H1 (cell line): ENCODE data around the gene C3orf22. TPM values are rescaled to one million over a fixed set of nuclear protein-coding genes. Genes with fewer than 3 reads are reported as not detected.

Experiments used
- CTCF ChIA-PET: fragments of 300-600 bp; sonication (Branson Sonifier 250); formaldehyde crosslinking; loops from one replicate; lab custom pipeline; 2021; ENCODE audit not compliant: partially characterized antibody; lab: Charles Lee
- POLR2A ChIA-PET: fragments of 300-600 bp; sonication (Branson Sonifier 250); formaldehyde crosslinking; loops from one replicate; lab custom pipeline; 2021; ENCODE audit warnings: inconsistent platforms; ENCODE audit not compliant: partially characterized antibody; lab: Charles Lee
- DNase-seq, 2 experiments: peaks; one replicate each; pipeline versions ENCODE4 v3.0.0 to v3.0.0-alpha.2; 2010 to 2022; ENCODE audit warnings: low spot score in 2 of 2, low read depth in 1 of 2, mixed read lengths in 1 of 2
- FAIRE-seq: peaks from 2 replicates; lab custom pipeline; 2011; peaks lifted over from hg19 to GRCh38; lab: Jason Lieb, UNC
- H2AFZ ChIP-seq: 2 replicates; pipeline ENCODE4 v1.8.1; 2012; ENCODE audit warnings: low read length, inconsistent platforms
- H2AK5ac ChIP-seq: 2 replicates; pipeline ENCODE4 v1.6.1; 2013; ENCODE audit warnings: low read depth, low read length
- H2BK120ac ChIP-seq: replicated peaks from 2 replicates; pipeline ENCODE3; 2013; ENCODE audit warnings: low read depth, low read length, inconsistent platforms
- H2BK12ac ChIP-seq: 2 replicates; pipeline ENCODE4 v1.6.1; 2013; ENCODE audit warnings: low read depth, low read length
- H2BK15ac ChIP-seq: 2 replicates; pipeline ENCODE4 v1.6.1; 2013; ENCODE audit warnings: low read length
- H2BK20ac ChIP-seq: 2 replicates; pipeline ENCODE4 v1.6.1; 2013; ENCODE audit warnings: low read length
- H2BK5ac ChIP-seq: 2 replicates; pipeline ENCODE4 v1.6.1; 2013; ENCODE audit warnings: low read depth, low read length
- H3K14ac ChIP-seq: 2 replicates; pipeline ENCODE4 v1.6.1; 2013; ENCODE audit warnings: inconsistent platforms; ENCODE audit not compliant: insufficient read length
- H3K18ac ChIP-seq: 2 replicates; pipeline ENCODE4 v1.6.1; 2013; ENCODE audit warnings: low read length; ENCODE audit errors: extremely low read depth
- H3K23ac ChIP-seq: 2 replicates; pipeline ENCODE4 v1.6.1; 2013; ENCODE audit warnings: inconsistent platforms; ENCODE audit not compliant: insufficient read length
- H3K23me2 ChIP-seq: 2 replicates; pipeline ENCODE4 v1.6.1; 2013; ENCODE audit warnings: low read depth, low read length
- H3K27ac ChIP-seq: 2 replicates; pipeline ENCODE4 v1.6.1; 2011; ENCODE audit warnings: low read depth, low read length, inconsistent platforms
- H3K27me3 ChIP-seq, 4 experiments: replicated peaks in 1 of 4; 1 replicate in 1 of 4; 2 replicates in 3 of 4; pipeline versions ENCODE4 v1.6.1 to v1.8.1; 2011 to 2013; ENCODE audit warnings: low read length in 3 of 4, mild to moderate bottlenecking in 3 of 4, inconsistent platforms in 2 of 4, mixed read lengths in 2 of 4, moderate library complexity in 1 of 4; ENCODE audit not compliant: control insufficient read depth in 3 of 4, insufficient read depth in 3 of 4; ENCODE audit errors: extremely low read depth in 1 of 4
- H3K36me3 ChIP-seq, 4 experiments: 2 replicates each; pipeline versions ENCODE4 v1.6.1 to v1.8.1; 2011 to 2013; ENCODE audit warnings: mild to moderate bottlenecking in 4 of 4, low read length in 3 of 4, moderate library complexity in 2 of 4, control low read depth in 1 of 4, inconsistent platforms in 1 of 4; ENCODE audit not compliant: insufficient read depth in 4 of 4, control insufficient read depth in 2 of 4
- H3K4ac ChIP-seq: replicated peaks from 2 replicates; pipeline ENCODE3; 2013; ENCODE audit warnings: low read length, low read depth, mixed read lengths, inconsistent platforms; ENCODE audit not compliant: insufficient read length
- H3K4me1 ChIP-seq, 4 experiments: replicated peaks in 1 of 4; 1 replicate in 1 of 4; 2 replicates in 3 of 4; pipeline versions ENCODE4 v1.6.1 to v1.8.1; 2011 to 2013; ENCODE audit warnings: low read length in 3 of 4, inconsistent platforms in 2 of 4, mixed read lengths in 1 of 4; ENCODE audit not compliant: insufficient read depth in 4 of 4, control insufficient read depth in 3 of 4
- H3K4me2 ChIP-seq, 2 experiments: 2 replicates each; pipeline versions ENCODE4 v1.6.1 to v1.8.1; 2011 to 2013; ENCODE audit warnings: low read depth in 2 of 2, low read length in 2 of 2, control low read depth in 1 of 2, inconsistent platforms in 1 of 2, mild to moderate bottlenecking in 1 of 2; ENCODE audit not compliant: insufficient read depth in 1 of 2
- H3K4me3 ChIP-seq, 4 experiments: fragments of 200-600, 300-600 bp in 1 of 4; sonication (generic), shearing (Covaris generic), sonication (Bioruptor Twin) in 1 of 4; 2 replicates each; pipeline versions ENCODE4 v1.5.1 to v1.8.1; 2011 to 2016; ENCODE audit warnings: low read length in 4 of 4, low read depth in 3 of 4, control low read depth in 2 of 4, inconsistent platforms in 2 of 4, mild to moderate bottlenecking in 2 of 4, mixed read lengths in 1 of 4, moderate library complexity in 1 of 4; ENCODE audit not compliant: insufficient read depth in 2 of 4; ENCODE audit errors: extremely low read depth in 1 of 4
- H3K56ac ChIP-seq: replicated peaks from 2 replicates; pipeline ENCODE3; 2013; ENCODE audit warnings: low read depth, mild to moderate bottlenecking, mixed read lengths, low read length, inconsistent platforms; ENCODE audit not compliant: insufficient read length
- H3K79me1 ChIP-seq: 2 replicates; pipeline ENCODE4 v1.6.1; 2013; ENCODE audit warnings: low read depth, low read length, control low read depth
- H3K79me2 ChIP-seq, 2 experiments: 2 replicates each; pipeline versions ENCODE4 v1.6.1 to v1.8.1; 2012 to 2013; ENCODE audit warnings: low read length in 2 of 2, mild to moderate bottlenecking in 2 of 2, inconsistent platforms in 1 of 2; ENCODE audit not compliant: insufficient read depth in 2 of 2, control insufficient read depth in 1 of 2
- H3K9ac ChIP-seq, 4 experiments: replicated peaks in 1 of 4; 1 replicate in 1 of 4; 2 replicates in 3 of 4; pipeline versions ENCODE4 v1.6.1 to v1.8.1; 2011 to 2013; ENCODE audit warnings: low read depth in 3 of 4, low read length in 3 of 4, control low read depth in 2 of 4, mild to moderate bottlenecking in 2 of 4, moderate library complexity in 2 of 4, inconsistent platforms in 1 of 4; ENCODE audit errors: extremely low read depth in 1 of 4
- H3K9me3 ChIP-seq, 2 experiments: 2 replicates each; pipeline versions ENCODE4 v1.6.1 to v1.8.1; 2012 to 2013; ENCODE audit warnings: mild to moderate bottlenecking in 2 of 2, moderate library complexity in 2 of 2, control low read depth in 1 of 2, inconsistent platforms in 1 of 2, low read depth in 1 of 2, low read length in 1 of 2, mixed read lengths in 1 of 2; ENCODE audit not compliant: insufficient read depth in 2 of 2
- H4K20me1 ChIP-seq, 2 experiments: replicated peaks in 1 of 2; 2 replicates each; pipeline versions ENCODE3 to v1.8.1; 2011 to 2013; ENCODE audit warnings: inconsistent platforms in 2 of 2, low read length in 2 of 2, mild to moderate bottlenecking in 1 of 2; ENCODE audit not compliant: insufficient read depth in 2 of 2, control insufficient read depth in 1 of 2
- H4K5ac ChIP-seq: 2 replicates; pipeline ENCODE4 v1.6.1; 2013; ENCODE audit warnings: low read length, low read depth, mixed read lengths, inconsistent platforms; ENCODE audit not compliant: insufficient read length
- H4K8ac ChIP-seq: 2 replicates; pipeline ENCODE4 v1.8.0; 2013; ENCODE audit warnings: mild to moderate bottlenecking, moderate library complexity, low read length, inconsistent platforms; ENCODE audit not compliant: insufficient read depth; ENCODE audit errors: extremely low read depth
- H4K91ac ChIP-seq: replicated peaks from 2 replicates; pipeline ENCODE3; 2013; ENCODE audit warnings: low read length, mixed read lengths, inconsistent platforms; ENCODE audit not compliant: insufficient read length
- BCL11A ChIP-seq, 2 experiments: IDR thresholded peaks; one replicate each; pipeline ENCODE4 v1.6.1; 2011; ENCODE audit warnings: low read depth in 2 of 2, low read length in 2 of 2, mild to moderate bottlenecking in 2 of 2
- CTBP2 ChIP-seq: IDR thresholded peaks from 2 replicates; pipeline ENCODE4 v1.7.0; 2011; ENCODE audit warnings: borderline replicate concordance, mild to moderate bottlenecking, moderate library complexity, mixed read lengths, low read length; ENCODE audit not compliant: insufficient read depth, insufficient read length
- GTF2F1 ChIP-seq: IDR thresholded peaks from 2 replicates; pipeline ENCODE4 v1.6.1; 2012; ENCODE audit warnings: low read depth, low read length, improper control_type of control experiment, borderline replicate concordance
- NANOG ChIP-seq: IDR thresholded peaks from 2 replicates; pipeline ENCODE4 v1.6.1; 2011; ENCODE audit warnings: low read length, low read depth, mild to moderate bottlenecking, inconsistent platforms; ENCODE audit not compliant: insufficient read depth, poor library complexity, severe bottlenecking
- POLR2AphosphoS5 ChIP-seq: IDR thresholded peaks from 2 replicates; pipeline ENCODE4 v1.6.1; 2011; ENCODE audit warnings: low read depth, low read length
- POU5F1 ChIP-seq: IDR thresholded peaks from 2 replicates; pipeline ENCODE4 v1.6.1; 2011; ENCODE audit warnings: low read depth, mild to moderate bottlenecking, low read length, moderate library complexity
- RFX5 ChIP-seq: IDR thresholded peaks from 2 replicates; pipeline ENCODE4 v1.6.1; 2011; ENCODE audit warnings: low read depth, low read length, improper control_type of control experiment, borderline replicate concordance
- SAP30 ChIP-seq: fragments of 300-600 bp; sonication (generic); IDR thresholded peaks from 2 replicates; pipeline ENCODE4 v1.7.1; 2012; ENCODE audit warnings: low read length, moderate library complexity, mild to moderate bottlenecking, inconsistent platforms; ENCODE audit not compliant: insufficient read depth, insufficient replicate concordance
- SIN3A ChIP-seq, 2 experiments: IDR thresholded peaks in 1 of 2; conservative IDR thresholded peaks in 1 of 2; 2 replicates each; pipeline ENCODE4 v1.6.1; 2011 to 2012; ENCODE audit warnings: low read length in 2 of 2, improper control_type of control experiment in 1 of 2, low read depth in 1 of 2, mild to moderate bottlenecking in 1 of 2
- SIRT6 ChIP-seq: IDR thresholded peaks from one replicate; pipeline ENCODE4 v1.7.1; 2012; ENCODE audit warnings: low read length, inconsistent platforms
- SUZ12 ChIP-seq: fragments of 200-600 bp; sonication (generic); IDR thresholded peaks from 2 replicates; pipeline ENCODE4 v1.6.1; 2012; ENCODE audit warnings: mild to moderate bottlenecking, inconsistent platforms, low read length, moderate library complexity, mixed read lengths
- YY1 ChIP-seq: IDR thresholded peaks from 2 replicates; pipeline ENCODE4 v1.6.1; 2011; ENCODE audit warnings: low read depth, mild to moderate bottlenecking, low read length
- ZNF274 ChIP-seq: IDR thresholded peaks from 2 replicates; pipeline ENCODE4 v1.7.0; 2012; ENCODE audit warnings: low read length, borderline replicate concordance; ENCODE audit errors: extremely low read depth
- WGBS, 2 experiments: shearing (Covaris generic) in 1 of 2; methylation state at CpG; one replicate each; pipeline versions ENCODE4 v1.1.6 to v1.1.7; 2013 to 2015; ENCODE audit warnings: low lambda C conversion rate in 2 of 2, mixed read lengths in 2 of 2, inconsistent platforms in 1 of 2, low coverage in 1 of 2, missing lambda C conversion rate in 1 of 2; ENCODE audit not compliant: insufficient replicate concordance in 2 of 2, insufficient coverage in 1 of 2, insufficient read length in 1 of 2; ENCODE audit errors: extremely low coverage in 1 of 2, missing lambda C conversion rate in 1 of 2; 5-methylcytosine and 5-hydroxymethylcytosine counted together
- polyA plus RNA-seq, 7 experiments: library from polyadenylated mRNA; depleted of rRNA in 3 of 7; stranded (reverse) in 5 of 7; unstranded in 2 of 7; fragments of >200 nt in 5 of 7; fragments of 200-250 nt in 2 of 7; gene quantifications; 1 replicate in 5 of 7; 2 replicates in 1 of 7; 4 replicates in 1 of 7; pipeline versions ENCODE4 v1.2.1 to v1.2.3, GENCODE V29; 2011 to 2013; ENCODE audit warnings: missing spikeins in 2 of 7, mixed read lengths in 2 of 7
- total RNA-seq: library from RNA; stranded (reverse); fragmentation: NEBNext Ultra II Directional; extraction: Animal tissue kit (Norgen Biotek cat#: 25700); gene quantifications from 2 replicates; pipeline ENCODE4 v1.2.1, GENCODE V29; 2021

Gene C3orf22
- total and polyA plus RNA-seq, 2 of the 8 experiments (the other 6 are each of a cell fraction or from before 2014, with no cell fraction given): not detected

DNA sequence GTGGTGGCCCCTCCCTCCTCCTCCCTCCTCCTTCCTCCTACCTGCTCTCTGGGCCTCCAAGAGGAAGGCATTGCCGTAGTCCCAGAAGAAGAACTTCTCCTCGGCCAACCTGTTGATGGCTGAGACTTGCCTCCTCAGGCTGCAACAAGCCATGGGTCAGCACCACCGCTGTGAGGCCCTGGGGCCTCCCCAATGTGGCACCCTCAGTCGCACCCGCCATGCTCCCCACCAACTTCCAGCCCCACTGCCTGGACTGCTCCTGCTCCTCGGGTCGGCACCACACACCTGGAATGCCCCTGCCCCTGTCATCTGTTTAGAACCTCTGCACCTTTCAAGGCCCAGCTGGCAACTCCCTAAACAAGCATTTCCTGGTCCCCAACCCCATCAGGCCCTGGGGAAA, 58.7 kb downstream of the C3orf22 start:
- CTCF ChIA-PET: interaction anchor here (1.6 to 6.6 kb wide), 3 partner anchors 11 to 23 kb away, joined by 6 to 49 read pairs (median 30); no protein-coding TSS in a partner anchor
- Histone ChIP-seq H3K56ac (no peak overlapping the region), H3K14ac (no peak overlapping the region)

More for the DNA sequence above, 58.7 kb downstream of the C3orf22 start:
- no peak overlapping the region for H4K5ac ChIP-seq
- no peak overlapping the region for H3K4me2 ChIP-seq
- no peak overlapping the region for H2BK15ac ChIP-seq
- H3K27ac ChIP-seq: no peak overlapping the region
- WGBS, 2 experiments: 92% methylated on average over 7 of the region's 7 CpGs; no CpG with 5 or more reads in 1 of the 2 experiments
- no peaks in the 10 kb centered on the region; the same call in 1 of the 2 replicates for H3K79me1 ChIP-seq
- no peak overlapping the region for H3K9ac ChIP-seq
- 0 out of 2 replicates have a peak overlapping the region, but pooled peaks have one; percentile 50 for H2BK12ac ChIP-seq
- FAIRE-seq: no peak
- peaks cover 0 to 6% of the 10 kb centered on the region in 2 experiments for H4K20me1 ChIP-seq
- POLR2A ChIA-PET: no interaction called here
- peaks cover 2% of the 10 kb centered on the region; the same call in 1 of the 2 replicates for H3K23me2 ChIP-seq
- H3K27me3 ChIP-seq: no peaks in the 10 kb centered on the region; a peak in 1 of 7 replicates
- H2BK120ac ChIP-seq: no peak overlapping the region
- TF ChIP-seq NANOG (no peak), POU5F1 (no peak), SUZ12 (no peak), BCL11A (IDR thresholded peaks at IDR 0.05; ENCODE audit: low read depth in 2 of 2, low read length in 2 of 2) (no peak), SIN3A (conservative IDR thresholded peaks at IDR 0.05 in 1 of 2, IDR thresholded peaks at IDR 0.05 in 1 of 2; ENCODE audit: low read depth in 1 of 2, low read length in 2 of 2) (no peak), CTBP2 (no peak), SAP30 (no peak), YY1 (no peak), RFX5 (no peak), POLR2AphosphoS5 (no peak), ZNF274 (no peak), SIRT6 (no peak), GTF2F1 (no peak)
- TF ChIP-seq, all 59 proteins: peak for 0
- Histone ChIP-seq H2BK20ac (no peak overlapping the region), H3K4ac (no peak overlapping the region), H3K9me3 (no peaks in the 10 kb centered on the region), H3K23ac (no peak overlapping the region), H4K8ac (no peak overlapping the region), H3K4me1 (peaks cover 0 to 22% (median 16%) of the 10 kb centered on the region in 4 experiments; a peak in 6 of 7 replicates), H3K4me3 (no peak overlapping the region), H2BK5ac (0 out of 2 replicates have a peak overlapping the region, but pooled peaks have one; percentile 9), H4K91ac (no peak overlapping the region), H3K36me3 (no peaks in the 10 kb centered on the region; a peak in 1 of 8 replicates), H3K18ac (no peak overlapping the region), H2AFZ (no peak overlapping the region), H2AK5ac (0 out of 2 replicates have a peak overlapping the region, but pooled peaks have one; percentile 39), H3K79me2 (peaks cover 0 to 3% of the 10 kb centered on the region in 2 experiments; a peak in 1 of 4 replicates)
- DNase-seq: no peak
